HEK293 (cell line): ENCODE results near the gene KRTAP24-1.

Experiments used
- CTCF ChIA-PET: fragments of 350-600 bp; formaldehyde crosslinking; extraction: SDS; loops from one replicate; lab custom pipeline; 2021; ENCODE audit warnings: antibody characterized with exemption; lab: Yijun Ruan, JAX
- POLR2A ChIA-PET: fragments of 300-600 bp; formaldehyde crosslinking; extraction: SDS; loops from one replicate; lab custom pipeline; 2020; ENCODE audit warnings: antibody characterized with exemption, inconsistent platforms; lab: Yijun Ruan, JAX
- H3K27ac ChIP-seq: fragments of 200-500 bp; sonication (Bioruptor generic); 2 replicates; pipeline ENCODE4 v1.5.1; 2014; ENCODE audit warnings: low read depth, low read length, control low read depth, inconsistent platforms; ENCODE audit errors: extremely low read depth
- H3K36me3 ChIP-seq, 2 experiments: fragments of 200-500 bp in 1 of 2; sonication (Bioruptor generic) in 1 of 2; 1 replicate in 1 of 2; 2 replicates in 1 of 2; pipeline ENCODE4 v1.5.1; 2014 to 2017; ENCODE audit warnings: inconsistent platforms in 2 of 2, low read length in 2 of 2; ENCODE audit not compliant: control insufficient read depth in 2 of 2, insufficient read depth in 1 of 2
- H3K4me1 ChIP-seq: fragments of 200-500 bp; sonication (Bioruptor generic); 2 replicates; pipeline ENCODE4 v1.5.1; 2014; ENCODE audit warnings: mild to moderate bottlenecking, low read length, inconsistent platforms; ENCODE audit not compliant: control insufficient read depth, insufficient read depth
- H3K4me3 ChIP-seq: 2 replicates; pipeline ENCODE4 v1.5.1; 2011; ENCODE audit warnings: low read depth, mild to moderate bottlenecking, control low read depth, low read length, moderate library complexity
- H3K9me3 ChIP-seq: fragments of 200-500 bp; sonication (Bioruptor generic); 2 replicates; pipeline ENCODE4 v1.5.1; 2014; ENCODE audit warnings: low read depth, low read length, inconsistent platforms; ENCODE audit not compliant: control insufficient read depth, insufficient read depth
- BCL11A ChIP-seq: fragments of 450-650 bp; formaldehyde crosslinking; IDR thresholded peaks from 2 replicates; pipeline ENCODE4 v1.5.1; 2016; ENCODE audit warnings: low read depth, missing biosample characterization, missing genetic modification characterization
- BCL11B ChIP-seq: fragments of 450-650 bp; formaldehyde crosslinking; IDR thresholded peaks from 2 replicates; pipeline ENCODE4 v1.5.1; 2016; ENCODE audit warnings: low read depth, missing biosample characterization, missing genetic modification characterization
- KLF7 ChIP-seq: fragments of 450-650 bp; formaldehyde crosslinking; IDR thresholded peaks from 2 replicates; pipeline ENCODE4 v1.5.1; 2016; ENCODE audit warnings: missing biosample characterization, missing genetic modification characterization, borderline replicate concordance
- PRDM2 ChIP-seq: fragments of 450-650 bp; formaldehyde crosslinking; IDR thresholded peaks from 2 replicates; pipeline ENCODE4 v1.5.1; 2016; ENCODE audit warnings: missing biosample characterization, missing genetic modification characterization, borderline replicate concordance
- TRIM28 ChIP-seq: IDR thresholded peaks from 2 replicates; pipeline ENCODE4 v1.6.1; 2011; ENCODE audit warnings: low read length, control low read depth, borderline replicate concordance
- ZBTB48 ChIP-seq: fragments of 450-650 bp; formaldehyde crosslinking; IDR thresholded peaks from 2 replicates; pipeline ENCODE4 v1.5.1; 2016; ENCODE audit warnings: missing biosample characterization, missing genetic modification characterization
- ZFP37 ChIP-seq: fragments of 450-650 bp; formaldehyde crosslinking; IDR thresholded peaks from 2 replicates; pipeline ENCODE4 v1.5.1; 2016; ENCODE audit warnings: missing biosample characterization, missing genetic modification characterization
- ZNF133 ChIP-seq: fragments of 450-650 bp; formaldehyde crosslinking; IDR thresholded peaks from 2 replicates; pipeline ENCODE4 v1.5.1; 2016; ENCODE audit warnings: missing biosample characterization, missing genetic modification characterization
- ZNF146 ChIP-seq: fragments of 450-650 bp; formaldehyde crosslinking; IDR thresholded peaks from 2 replicates; pipeline ENCODE4 v1.5.1; 2016; ENCODE audit warnings: missing biosample characterization, missing genetic modification characterization
- ZNF157 ChIP-seq: fragments of 450-650 bp; formaldehyde crosslinking; IDR thresholded peaks from 2 replicates; pipeline ENCODE4 v1.5.1; 2016; ENCODE audit warnings: missing biosample characterization, missing genetic modification characterization
- ZNF169 ChIP-seq: fragments of 450-650 bp; formaldehyde crosslinking; IDR thresholded peaks from 2 replicates; pipeline ENCODE4 v1.5.1; 2016; ENCODE audit warnings: missing biosample characterization, missing genetic modification characterization
- ZNF248 ChIP-seq: fragments of 450-650 bp; formaldehyde crosslinking; IDR thresholded peaks from 2 replicates; pipeline ENCODE4 v1.5.1; 2017; ENCODE audit warnings: missing biosample characterization, missing genetic modification characterization
- ZNF394 ChIP-seq: fragments of 450-650 bp; formaldehyde crosslinking; IDR thresholded peaks from 2 replicates; pipeline ENCODE4 v1.5.1; 2016; ENCODE audit warnings: missing biosample characterization, missing genetic modification characterization, mild to moderate bottlenecking, moderate library complexity, borderline replicate concordance
- ZNF423 ChIP-seq: fragments of 450-650 bp; formaldehyde crosslinking; IDR thresholded peaks from 2 replicates; pipeline ENCODE4 v1.5.1; 2016; ENCODE audit warnings: missing biosample characterization, missing genetic modification characterization
- ZNF473 ChIP-seq: fragments of 450-650 bp; formaldehyde crosslinking; IDR thresholded peaks from 2 replicates; pipeline ENCODE4 v1.5.1; 2017; ENCODE audit warnings: missing biosample characterization, missing genetic modification characterization
- ZNF501 ChIP-seq: fragments of 450-650 bp; formaldehyde crosslinking; IDR thresholded peaks from 2 replicates; pipeline ENCODE4 v1.5.1; 2016; ENCODE audit warnings: missing biosample characterization, missing genetic modification characterization
- ZNF530 ChIP-seq: fragments of 450-650 bp; formaldehyde crosslinking; IDR thresholded peaks from 2 replicates; pipeline ENCODE4 v1.5.1; 2016; ENCODE audit warnings: low read depth, missing biosample characterization, missing genetic modification characterization
- ZNF544 ChIP-seq: fragments of 450-650 bp; formaldehyde crosslinking; IDR thresholded peaks from 2 replicates; pipeline ENCODE4 v1.5.0; 2017; ENCODE audit warnings: missing biosample characterization, missing genetic modification characterization
- ZNF549 ChIP-seq: fragments of 450-650 bp; IDR thresholded peaks from 2 replicates; pipeline ENCODE4 v1.5.1; 2018; ENCODE audit warnings: missing biosample characterization, missing genetic modification characterization, mild to moderate bottlenecking, inconsistent platforms, moderate library complexity
- ZNF585B ChIP-seq: fragments of 450-650 bp; formaldehyde crosslinking; IDR thresholded peaks from 2 replicates; pipeline ENCODE4 v1.5.1; 2016; ENCODE audit warnings: missing biosample characterization, missing genetic modification characterization
- ZNF664 ChIP-seq: fragments of 450-650 bp; formaldehyde crosslinking; IDR thresholded peaks from 2 replicates; pipeline ENCODE4 v1.5.1; 2016; ENCODE audit warnings: missing biosample characterization, missing genetic modification characterization
- ZNF785 ChIP-seq: fragments of 450-650 bp; formaldehyde crosslinking; IDR thresholded peaks from 2 replicates; pipeline ENCODE4 v1.5.1; 2016; ENCODE audit warnings: missing biosample characterization, missing genetic modification characterization
- TF ChIP-seq, protein P1 (sequence below): fragments of 450-650 bp; formaldehyde crosslinking; IDR thresholded peaks from 2 replicates; pipeline ENCODE4 v1.5.1; 2016; ENCODE audit warnings: missing biosample characterization, missing genetic modification characterization
- TF ChIP-seq, protein P2 (sequence below): fragments of 450-650 bp; formaldehyde crosslinking; IDR thresholded peaks from 2 replicates; pipeline ENCODE4 v1.5.1; 2016; ENCODE audit warnings: missing biosample characterization, missing genetic modification characterization, low read depth

Gene KRTAP24-1

GRCh38 chr21:30326390-30326789 lies 43.6 kb upstream of the KRTAP24-1 start (continued):
- no peak for TF ChIP-seq ZNF473 (tag by site-specific recombination)
- peak; percentile 82; the same call in 1 of the 2 replicates for TF ChIP-seq TRIM28
- TF ChIP-seq ZNF423 (tag by site-specific recombination) = no peak
- no peak for TF ChIP-seq ZBTB48 (tag by site-specific recombination)
- no peak for TF ChIP-seq ZNF501 (tag by site-specific recombination)

- Histone ChIP-seq H3K36me3 (no peaks in the 10 kb centered on the region), H3K4me3 (no peak within 1 kb of the TSS), H3K27ac (no peak within 1 kb of the TSS), H3K9me3 (no peaks in the 10 kb centered on the region), H3K4me1 (no peaks in the 10 kb centered on the region)
- ChIA-PET CTCF (no interaction called here), POLR2A (no interaction called here)
- TF ChIP-seq ZNF501 (tag by site-specific recombination) = no peak
- TF ChIP-seq, protein P1, sequence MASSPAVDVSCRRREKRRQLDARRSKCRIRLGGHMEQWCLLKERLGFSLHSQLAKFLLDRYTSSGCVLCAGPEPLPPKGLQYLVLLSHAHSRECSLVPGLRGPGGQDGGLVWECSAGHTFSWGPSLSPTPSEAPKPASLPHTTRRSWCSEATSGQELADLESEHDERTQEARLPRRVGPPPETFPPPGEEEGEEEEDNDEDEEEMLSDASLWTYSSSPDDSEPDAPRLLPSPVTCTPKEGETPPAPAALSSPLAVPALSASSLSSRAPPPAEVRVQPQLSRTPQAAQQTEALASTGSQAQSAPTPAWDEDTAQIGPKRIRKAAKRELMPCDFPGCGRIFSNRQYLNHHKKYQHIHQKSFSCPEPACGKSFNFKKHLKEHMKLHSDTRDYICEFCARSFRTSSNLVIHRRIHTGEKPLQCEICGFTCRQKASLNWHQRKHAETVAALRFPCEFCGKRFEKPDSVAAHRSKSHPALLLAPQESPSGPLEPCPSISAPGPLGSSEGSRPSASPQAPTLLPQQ (tag by site-specific recombination) = no peak
- no peak for TF ChIP-seq ZNF664
- no peak for TF ChIP-seq ZNF248
- TF ChIP-seq ZNF157 = no peak
- no peak for TF ChIP-seq ZNF585B (tag by site-specific recombination)
- TF ChIP-seq ZNF549 (tag by site-specific recombination) = no peak
- TF ChIP-seq ZNF785 = no peak
- TF ChIP-seq ZNF530 (tag by site-specific recombination) = no peak
- no peak for TF ChIP-seq ZNF133 (tag by site-specific recombination)
- TF ChIP-seq ZNF544 (tag by site-specific recombination) = no peak
Measured at GRCh38 chr21:30320215-30320614, 37.5 kb upstream of the KRTAP24-1 start, which contains the start of gene KRTAP26-1. Gene KRTAP26-1 (minus strand): TSS chr21:30320315. CDS start chr21:30320035, 280 bp downstream.

DNA sequence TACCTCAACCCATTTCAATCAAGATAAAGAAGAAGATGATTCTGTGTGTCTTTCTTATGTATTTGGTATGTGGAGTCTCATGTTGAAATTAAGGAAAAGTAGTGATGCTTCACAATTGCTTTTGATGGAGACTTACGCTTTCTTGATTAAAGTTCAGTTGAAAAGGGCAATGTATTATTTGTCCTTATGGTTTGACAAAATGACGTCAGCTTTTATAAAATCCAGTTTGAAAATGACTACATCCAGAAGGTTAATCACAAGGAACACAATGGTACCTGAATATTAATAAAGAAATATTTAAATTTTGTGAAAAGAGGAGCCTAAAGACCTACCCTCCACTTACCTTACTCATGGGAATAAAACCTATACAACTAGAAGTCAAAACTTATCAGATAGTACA lies 33.0 kb upstream of the KRTAP24-1 start:
- Histone ChIP-seq H3K4me3 (no peak overlapping the region), H3K4me1 (no peaks in the 10 kb centered on the region), H3K36me3 (no peaks in the 10 kb centered on the region), H3K9me3 (no peaks in the 10 kb centered on the region), H3K27ac (no peak overlapping the region)
- POLR2A ChIA-PET = no interaction called here
- TF ChIP-seq, protein P2, sequence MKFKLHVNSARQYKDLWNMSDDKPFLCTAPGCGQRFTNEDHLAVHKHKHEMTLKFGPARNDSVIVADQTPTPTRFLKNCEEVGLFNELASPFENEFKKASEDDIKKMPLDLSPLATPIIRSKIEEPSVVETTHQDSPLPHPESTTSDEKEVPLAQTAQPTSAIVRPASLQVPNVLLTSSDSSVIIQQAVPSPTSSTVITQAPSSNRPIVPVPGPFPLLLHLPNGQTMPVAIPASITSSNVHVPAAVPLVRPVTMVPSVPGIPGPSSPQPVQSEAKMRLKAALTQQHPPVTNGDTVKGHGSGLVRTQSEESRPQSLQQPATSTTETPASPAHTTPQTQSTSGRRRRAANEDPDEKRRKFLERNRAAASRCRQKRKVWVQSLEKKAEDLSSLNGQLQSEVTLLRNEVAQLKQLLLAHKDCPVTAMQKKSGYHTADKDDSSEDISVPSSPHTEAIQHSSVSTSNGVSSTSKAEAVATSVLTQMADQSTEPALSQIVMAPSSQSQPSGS = peak; percentile 34; the same call in 1 of the 2 replicates
- TF ChIP-seq BCL11A = no peak
- CTCF ChIA-PET = no interaction called here

GRCh38 chr21:30306884-30307283 lies 24.1 kb upstream of the KRTAP24-1 start:
- Histone ChIP-seq H3K4me1 (no peaks in the 10 kb centered on the region), H3K27ac (no peak overlapping the region), H3K9me3 (no peaks in the 10 kb centered on the region), H3K4me3 (no peak overlapping the region), H3K36me3 (no peaks in the 10 kb centered on the region)
- CTCF ChIA-PET = no interaction called here
- POLR2A ChIA-PET = no interaction called here
- TF ChIP-seq PRDM2 (no peak), ZNF169 (no peak), ZNF146 (tag by site-specific recombination) (no peak), KLF7 (tag by site-specific recombination) (no peak), ZFP37 (tag by site-specific recombination) (no peak), BCL11B (no peak), ZNF394 (no peak)
